SKM-1 (cell line): Measurements from ENCODE around the gene ZBED4.

Source experiments
- DNase-seq: peaks from one replicate; lab custom pipeline; 2025; ENCODE audit not compliant: unreplicated experiment; lab: John Stamatoyannopoulos, UW

ZBED4 gene

GRCh38 chr22:49825944-49826602 is 27.6 kb upstream of the ZBED4 start:
- DNase-seq: no peak

DNA sequence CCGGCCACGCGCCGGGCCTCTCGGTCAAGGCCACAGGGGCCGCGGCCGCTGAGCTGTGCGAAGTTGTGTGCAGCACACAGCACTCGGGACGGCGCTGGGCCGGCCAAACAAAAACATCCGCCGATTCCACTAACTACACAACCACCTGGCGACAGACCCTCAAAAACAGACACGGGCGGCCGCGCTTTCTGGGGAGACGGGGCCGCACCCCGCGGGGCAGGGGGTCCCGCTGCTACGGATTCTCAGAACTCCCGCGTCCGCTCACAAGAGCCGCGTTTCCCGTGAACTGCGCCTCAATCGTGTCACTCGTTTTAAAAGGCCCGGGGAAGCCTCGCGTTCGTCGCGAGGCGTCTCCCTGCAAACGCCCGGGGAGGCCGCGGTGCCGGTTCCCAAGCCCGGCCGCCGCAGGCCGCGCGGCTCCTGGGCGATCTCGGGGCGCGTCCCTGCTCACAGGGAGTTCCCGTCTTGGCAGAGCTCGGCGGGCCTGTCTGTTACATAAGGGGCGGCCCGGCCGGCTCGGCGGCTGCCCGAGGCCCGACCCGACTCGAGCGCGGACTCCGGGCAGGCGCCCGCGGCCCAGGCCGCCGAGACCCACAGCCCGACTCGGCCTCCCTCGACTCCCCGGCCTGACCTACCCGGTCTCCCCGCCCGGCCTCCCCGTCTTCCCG is 26.9 kb upstream of the ZBED4 start:
- DNase-seq: no peak

GRCh38 chr22:49827271-49827852 is 26.3 kb upstream of the ZBED4 start:
- no peak for DNase-seq

DNA sequence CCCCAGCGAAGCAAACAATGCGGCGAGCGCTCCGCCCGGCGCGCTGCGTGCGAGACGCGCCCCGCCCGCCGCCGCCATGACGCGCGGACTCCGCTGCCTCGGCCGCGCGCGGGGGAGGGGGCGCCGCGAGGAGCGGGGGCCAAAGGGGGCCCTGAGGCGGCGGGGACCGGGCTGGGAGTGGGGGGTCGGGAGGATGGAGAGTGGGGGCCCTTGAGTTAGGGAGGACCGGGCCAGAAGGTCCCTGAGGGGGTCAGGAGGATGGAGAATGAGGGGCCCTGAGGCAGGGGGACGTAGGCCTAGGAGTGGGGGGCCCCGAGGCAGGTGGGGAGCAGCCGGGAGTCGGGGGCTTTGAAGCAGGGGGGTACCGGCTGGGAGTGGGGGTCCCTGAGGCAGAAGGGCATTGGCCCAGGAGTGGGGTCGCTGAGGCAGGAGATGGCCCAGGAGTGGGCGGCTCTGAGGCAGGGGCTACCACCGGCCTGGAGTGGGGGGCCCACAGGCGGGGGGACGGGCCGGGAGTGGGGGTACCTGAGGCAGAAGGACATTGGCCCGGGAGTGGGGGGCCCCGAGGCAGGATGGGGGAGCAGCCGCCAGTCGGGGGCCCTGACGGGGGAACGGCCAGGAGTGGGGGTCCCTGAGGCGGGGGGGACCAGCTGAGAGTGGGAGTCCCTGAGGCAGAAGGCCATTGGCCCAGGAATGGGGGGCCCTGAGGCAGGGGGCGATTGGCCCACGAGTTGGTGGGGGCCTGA is 25.6 kb upstream of the ZBED4 start, which contains the start of gene BRD1:
Gene BRD1 (minus strand): TSS at position 21 of the 746 bp plus-strand sequence. CDS start 3,556 bp downstream, outside the sequence.
- DNase-seq: peak; percentile 43

DNA sequence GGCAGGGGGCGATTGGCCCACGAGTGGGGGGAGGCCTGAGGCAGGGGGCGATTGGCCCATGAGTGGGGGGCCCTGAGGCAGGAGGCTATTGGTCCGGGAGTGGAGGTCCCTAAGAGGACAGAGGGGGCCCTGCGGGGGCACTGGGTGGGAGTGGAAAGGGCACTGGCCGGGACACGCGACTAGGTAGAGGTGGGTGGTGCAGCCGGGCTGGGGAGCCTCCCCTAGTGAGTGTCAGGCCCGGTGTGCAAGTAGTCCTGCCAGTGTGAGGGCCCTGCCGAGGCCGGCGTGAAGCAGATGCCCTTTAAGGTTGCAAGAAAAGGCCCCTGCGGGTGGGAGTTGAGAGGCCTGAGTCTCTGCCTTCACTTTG is 25.1 kb upstream of the ZBED4 start:
- DNase-seq: no peak

- no peak for DNase-seq
These were observed 24.4 kb upstream of the ZBED4 start for GRCh38 chr22:49829044-49829853.

DNA sequence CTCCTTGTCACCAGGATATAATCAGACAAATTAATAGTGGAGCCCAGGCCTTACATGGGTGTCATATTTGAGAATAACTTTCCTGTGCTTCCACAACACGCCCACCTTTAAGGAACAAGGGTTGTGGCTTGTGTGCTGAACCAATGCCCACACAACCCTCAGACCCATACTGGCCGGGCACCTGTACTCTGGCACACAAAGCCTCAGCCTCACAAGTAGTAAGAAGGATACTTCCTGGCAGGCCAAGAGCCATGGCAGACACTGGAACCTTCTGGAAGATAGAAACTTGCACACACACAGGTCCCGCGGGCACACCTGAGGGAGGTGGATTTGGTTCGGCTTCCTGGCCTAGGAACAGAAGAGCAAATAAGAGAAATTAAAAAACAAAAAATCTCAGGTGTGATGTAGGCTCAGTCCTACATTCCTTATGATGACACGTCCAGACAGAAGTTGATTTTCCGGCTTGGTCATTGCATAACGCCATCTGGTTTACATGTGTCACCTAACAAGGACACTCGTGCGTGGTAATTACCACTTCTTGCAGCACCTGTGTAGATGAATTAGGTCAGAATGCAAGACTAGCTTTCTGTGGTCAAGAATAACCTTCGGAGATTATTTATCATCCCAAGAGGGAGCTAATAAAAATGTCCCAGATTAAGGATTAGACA is 20.2 kb upstream of the ZBED4 start:
- DNase-seq: no peak

- no peak for DNase-seq
These were observed 14.6 kb upstream of the ZBED4 start for GRCh38 chr22:49838771-49839717.

GRCh38 chr22:49845241-49845640 is 8.4 kb upstream of the ZBED4 start:
- no peak for DNase-seq

DNA sequence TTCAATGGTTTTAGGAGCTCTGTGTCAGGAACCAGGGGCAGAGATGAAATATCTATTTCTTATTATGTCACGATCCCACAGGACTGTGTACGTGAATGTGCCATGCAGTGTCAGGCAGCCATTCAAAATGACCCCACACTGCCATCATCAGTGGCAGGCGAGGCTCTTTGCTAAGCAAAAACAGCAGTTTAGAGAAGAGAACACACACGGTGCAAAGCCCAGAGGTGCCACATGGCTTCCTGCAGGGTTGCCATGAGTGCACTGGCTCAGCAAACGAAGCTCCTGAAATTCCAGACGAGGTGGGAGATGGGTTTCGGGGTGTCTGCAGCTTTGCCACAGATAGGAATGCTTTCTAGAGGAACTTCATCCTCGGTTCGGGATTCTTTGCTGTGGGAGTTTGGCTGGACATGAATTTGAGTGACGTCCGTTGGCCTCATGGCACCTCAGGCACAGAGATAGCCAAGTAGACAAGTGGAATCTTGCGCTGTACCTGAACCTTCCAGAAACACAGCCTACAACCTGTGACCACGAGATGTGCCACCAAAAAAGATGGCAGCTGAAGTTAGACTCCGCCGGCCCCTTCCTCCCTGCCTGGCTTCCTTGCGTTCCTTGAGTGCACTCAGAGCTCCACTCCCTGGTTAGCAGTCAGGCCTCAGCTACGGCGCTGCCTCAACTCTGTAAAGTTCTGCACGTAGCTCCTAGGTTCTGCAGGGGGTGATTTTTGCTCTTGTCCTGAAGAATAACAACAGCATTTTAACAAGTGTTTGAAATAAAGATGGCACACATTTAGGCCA is 7.8 kb upstream of the ZBED4 start:
- no peak for DNase-seq

- peak; percentile 33 for DNase-seq
These were observed 5.6 kb upstream of the ZBED4 start for GRCh38 chr22:49847751-49848689.

GRCh38 chr22:49848690-49849160 is 4.9 kb upstream of the ZBED4 start:
- no peak for DNase-seq

GRCh38 chr22:49849161-49850020 is 4.3 kb upstream of the ZBED4 start:
- no peak for DNase-seq

GRCh38 chr22:49850021-49850911 is 3.4 kb upstream of the ZBED4 start:
- no peak for DNase-seq
